Testis (tissue), 3 donors: ENCODE data around the gene HNRNPU. TPM values are rescaled to one million over a fixed set of nuclear protein-coding genes. Genes with fewer than 3 reads are reported as not detected.

ENCODE experiments used
- DNase-seq: peaks from one replicate; pipeline ENCODE4 v3.0.0-alpha.2; 2019
- H3K27ac ChIP-seq, 2 donors: fragments of 200-600 bp; sonication (generic); one replicate each; pipeline ENCODE4 v1.5.1; 2019
- H3K27me3 ChIP-seq: fragments of 200-600 bp; sonication (generic); one replicate; pipeline ENCODE4 v1.5.1; 2019
- H3K36me3 ChIP-seq: fragments of 200-600 bp; sonication (generic); one replicate; pipeline ENCODE4 v1.5.1; 2017; ENCODE audit warnings: low read depth; ENCODE audit errors: missing control alignments
- H3K4me1 ChIP-seq: fragments of 200-600 bp; sonication (generic); one replicate; pipeline ENCODE4 v1.5.1; 2019
- H3K4me3 ChIP-seq, 2 donors: fragments of 200-600 bp; sonication (generic); one replicate each; pipeline ENCODE4 v1.5.1; 2017 to 2019
- H3K9me3 ChIP-seq: fragments of 200-600 bp; sonication (generic); one replicate; pipeline ENCODE4 v1.5.1; 2017
- POLR2A ChIP-seq: fragments of 450-650 bp; IDR thresholded peaks from one replicate; pipeline ENCODE4 v1.6.1; 2017; ENCODE audit warnings: antibody characterized with exemption, mild to moderate bottlenecking, moderate library complexity
- WGBS, 2 donors: methylation state at CpG; one replicate each; pipeline ENCODE4 v1.1.5; 2018; 5-methylcytosine and 5-hydroxymethylcytosine counted together
- intact Hi-C: fragments of 100-400 bp; cut with DNase I; formaldehyde crosslinking; loops from one replicate; pipeline ENCODE4 v1.15.1; 2023; ENCODE audit warnings: low total_unique reads
- polyA plus RNA-seq: library from polyadenylated mRNA; stranded (reverse); fragments of 350-450 nt; fragmentation: Illumina TruSeq; extraction: RNeasy Lipid Tissue Mini Kit (QIAGEN cat#74804); gene quantifications from one replicate; pipeline ENCODE4 v1.2.3, GENCODE V29; 2014; ENCODE audit warnings: low read depth, low replicate concordance; ENCODE audit not compliant: insufficient read depth
- total RNA-seq, 2 donors: library from RNA; depleted of rRNA; stranded (reverse); fragments of >200 nt; gene quantifications; one replicate each; pipeline ENCODE4 v1.2.3, GENCODE V29; 2016
- TF ChIP-seq, protein P1 (sequence below), 3 experiments: fragments of 450-650 bp in 2 of 3; fragments of 200-600 bp in 1 of 3; sonication (generic) in 1 of 3; IDR thresholded peaks; one replicate each; pipeline ENCODE4 v1.5.1; 2016 to 2019; ENCODE audit warnings: antibody characterized with exemption in 3 of 3, mild to moderate bottlenecking in 2 of 3, moderate library complexity in 1 of 3

The HNRNPU gene
- total and polyA plus RNA-seq, 3 donors from 2014 or later: 303 to 467 (median 378) TPM

DNA sequence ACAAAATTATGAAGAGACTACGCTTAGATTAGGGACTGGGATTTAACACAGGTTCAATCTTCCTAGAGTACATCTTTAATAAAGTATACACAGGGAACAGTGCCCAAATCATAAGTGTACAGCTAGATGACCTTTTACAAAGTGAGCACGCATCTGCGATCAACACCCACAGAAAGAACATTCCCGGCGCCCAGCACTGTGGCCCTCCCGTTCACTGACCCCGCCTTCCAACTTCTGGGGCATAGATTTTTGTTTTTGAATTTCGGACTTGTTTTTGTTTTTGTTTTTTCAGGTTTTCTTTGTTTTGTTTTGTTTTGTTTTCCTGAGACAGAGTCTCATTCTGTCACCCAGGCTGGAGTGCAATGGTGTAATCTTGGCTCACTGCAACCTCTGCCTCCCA is 59.5 kb downstream of the HNRNPU start:
- Histone ChIP-seq H3K27ac (no peak overlapping the region), H3K4me3 (no peak overlapping the region)
- intact Hi-C loops: no loop called here

DNA sequence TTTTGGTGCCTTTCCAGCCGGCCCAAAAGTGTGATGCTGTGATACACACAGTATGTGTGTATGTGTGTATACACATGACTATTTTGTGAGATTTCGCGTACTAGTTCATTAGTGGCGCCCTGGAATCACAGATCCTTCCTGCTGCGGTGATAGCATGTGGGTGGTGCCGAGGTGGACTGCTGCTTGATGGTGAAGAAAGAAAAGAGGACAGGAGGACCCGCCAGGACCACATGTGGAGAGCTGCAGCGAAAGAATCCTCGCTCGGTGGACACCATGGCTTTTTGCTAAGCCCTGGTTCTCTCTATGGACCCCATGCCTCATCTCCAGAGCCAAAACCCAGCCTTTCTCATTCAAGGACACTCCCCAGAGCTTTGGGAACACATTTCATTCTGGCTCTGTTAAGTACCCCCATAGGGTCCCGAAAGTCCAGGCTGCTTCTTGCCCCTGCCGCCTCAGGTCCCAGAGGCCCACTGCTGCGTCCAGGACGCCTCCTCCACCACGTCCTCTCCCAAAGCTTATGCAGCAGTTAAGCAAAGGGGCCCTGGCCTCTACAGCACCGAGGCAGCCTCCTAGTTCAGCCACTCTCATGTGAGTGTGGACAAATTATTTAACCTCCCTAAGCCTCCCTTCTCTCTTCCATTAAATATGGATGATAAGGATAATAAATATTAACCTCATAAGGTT is 61.6 kb downstream of the HNRNPU start:
- H3K27ac ChIP-seq: no peak overlapping the region
- TF ChIP-seq POLR2A: no peak
- TF ChIP-seq, protein P1, sequence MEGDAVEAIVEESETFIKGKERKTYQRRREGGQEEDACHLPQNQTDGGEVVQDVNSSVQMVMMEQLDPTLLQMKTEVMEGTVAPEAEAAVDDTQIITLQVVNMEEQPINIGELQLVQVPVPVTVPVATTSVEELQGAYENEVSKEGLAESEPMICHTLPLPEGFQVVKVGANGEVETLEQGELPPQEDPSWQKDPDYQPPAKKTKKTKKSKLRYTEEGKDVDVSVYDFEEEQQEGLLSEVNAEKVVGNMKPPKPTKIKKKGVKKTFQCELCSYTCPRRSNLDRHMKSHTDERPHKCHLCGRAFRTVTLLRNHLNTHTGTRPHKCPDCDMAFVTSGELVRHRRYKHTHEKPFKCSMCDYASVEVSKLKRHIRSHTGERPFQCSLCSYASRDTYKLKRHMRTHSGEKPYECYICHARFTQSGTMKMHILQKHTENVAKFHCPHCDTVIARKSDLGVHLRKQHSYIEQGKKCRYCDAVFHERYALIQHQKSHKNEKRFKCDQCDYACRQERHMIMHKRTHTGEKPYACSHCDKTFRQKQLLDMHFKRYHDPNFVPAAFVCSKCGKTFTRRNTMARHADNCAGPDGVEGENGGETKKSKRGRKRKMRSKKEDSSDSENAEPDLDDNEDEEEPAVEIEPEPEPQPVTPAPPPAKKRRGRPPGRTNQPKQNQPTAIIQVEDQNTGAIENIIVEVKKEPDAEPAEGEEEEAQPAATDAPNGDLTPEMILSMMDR (IDR thresholded peaks at IDR 0.05): no peak
- intact Hi-C loops: no loop called here

More for the DNA sequence above, 59.5 kb downstream of the HNRNPU start:
- 89 to 95% methylated on average over 8 of the region's 8 CpGs for WGBS, 2 donors
- no peaks in the 10 kb centered on the region for H3K36me3 ChIP-seq
- TF ChIP-seq, protein P1 (IDR thresholded peaks at IDR 0.05): no peak
- TF ChIP-seq POLR2A: no peak
- H3K9me3 ChIP-seq: no peaks in the 10 kb centered on the region
- DNase-seq: no peak
- H3K4me1 ChIP-seq: no peaks in the 10 kb centered on the region
- no peaks in the 10 kb centered on the region for H3K27me3 ChIP-seq

DNA sequence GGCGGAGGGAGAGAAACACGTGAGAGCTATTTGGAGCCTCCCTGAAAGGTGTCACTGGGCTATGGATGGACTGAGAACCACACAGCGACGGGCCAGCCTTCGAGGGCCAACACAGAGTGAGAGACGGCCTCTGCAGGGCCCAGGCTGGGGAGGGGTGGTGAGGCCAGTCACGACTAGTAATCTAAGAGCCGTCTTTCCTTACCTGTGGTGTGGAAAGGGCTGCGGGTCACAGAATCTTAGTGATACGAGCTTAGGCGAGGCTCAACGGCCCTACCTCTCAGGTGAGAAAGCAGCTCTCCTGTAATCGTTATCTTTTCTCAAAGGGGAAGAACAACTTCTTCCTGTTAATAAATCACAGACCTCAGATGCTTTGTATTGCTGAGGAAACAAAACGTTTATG is 62.3 kb downstream of the HNRNPU start:
- Histone ChIP-seq H3K27me3 (no peaks in the 10 kb centered on the region), H3K36me3 (no peaks in the 10 kb centered on the region), H3K9me3 (no peaks in the 10 kb centered on the region), H3K4me3 (no peak overlapping the region), H3K4me1 (no peaks in the 10 kb centered on the region), H3K27ac (no peak overlapping the region)
- no peak for TF ChIP-seq POLR2A
- TF ChIP-seq, protein P1 (IDR thresholded peaks at IDR 0.05): no peak
- DNase-seq: no peak
- intact Hi-C loops: no loop called here
- 58 to 64% methylated on average over 14 of the region's 14 CpGs for WGBS, 2 donors

More for the DNA sequence above, 61.6 kb downstream of the HNRNPU start:
- DNase-seq: no peak
- H3K4me1 ChIP-seq: no peaks in the 10 kb centered on the region
- 81 to 83% methylated on average over 16 of the region's 16 CpGs for WGBS, 2 donors
- H3K9me3 ChIP-seq: no peaks in the 10 kb centered on the region
- H3K36me3 ChIP-seq: no peaks in the 10 kb centered on the region
- H3K27me3 ChIP-seq: no peaks in the 10 kb centered on the region
- H3K4me3 ChIP-seq: no peak overlapping the region

DNA sequence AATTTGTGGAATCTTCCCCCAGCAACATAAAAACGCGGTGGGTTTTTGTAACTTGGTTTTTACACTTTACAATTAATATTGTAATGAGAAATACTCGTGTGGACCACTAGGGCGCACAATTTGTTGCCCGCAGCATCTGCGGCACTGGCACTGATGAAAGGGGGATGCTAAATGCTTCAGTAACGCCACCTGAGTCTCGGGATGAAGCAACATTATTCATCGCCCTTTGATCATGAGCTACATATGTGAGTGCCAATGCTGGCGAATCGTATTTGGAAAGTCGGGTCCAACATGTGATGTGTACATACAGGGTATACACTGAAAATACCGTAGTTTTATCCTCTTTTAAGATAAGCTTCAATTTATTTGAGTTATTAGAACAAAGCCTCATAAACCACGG is 63.1 kb downstream of the HNRNPU start:
- WGBS, 2 donors: 61 to 73% methylated on average over 14 of the region's 14 CpGs

More for the DNA sequence above, 63.1 kb downstream of the HNRNPU start:
- Histone ChIP-seq H3K4me3 (no peak overlapping the region), H3K4me1 (no peaks in the 10 kb centered on the region), H3K27me3 (no peaks in the 10 kb centered on the region), H3K27ac (no peak overlapping the region), H3K9me3 (no peaks in the 10 kb centered on the region), H3K36me3 (no peaks in the 10 kb centered on the region)
- peak; percentile 27 for DNase-seq
- intact Hi-C loops: no loop called here
- TF ChIP-seq, protein P1 (IDR thresholded peaks at IDR 0.05): peak; percentile 20 to 71 (median 46)
- TF ChIP-seq POLR2A: no peak
